Neutrophil (primary cell): ENCODE data around the gene ZNF557.

Experiments
- H3K27ac ChIP-seq: fragments of 200-600 bp; sonication (generic); 2 replicates; pipeline ENCODE4 v1.5.1; 2016; ENCODE audit warnings: mild to moderate bottlenecking, moderate library complexity
- H3K27me3 ChIP-seq: fragments of 200-600 bp; sonication (generic); 2 replicates; pipeline ENCODE4 v1.6.0; 2016; ENCODE audit warnings: mild to moderate bottlenecking
- H3K36me3 ChIP-seq: fragments of 200-600 bp; sonication (generic); 2 replicates; pipeline ENCODE4 v1.5.1; 2017
- H3K4me1 ChIP-seq, 2 experiments: fragments of 200-600 bp in 1 of 2; sonication (generic) in 1 of 2; 1 replicate in 1 of 2; 2 replicates in 1 of 2; pipeline versions ENCODE4 v1.5.1 to v1.6.1; 2013 to 2016; ENCODE audit warnings: low read depth in 1 of 2, low read length in 1 of 2, mild to moderate bottlenecking in 1 of 2, moderate library complexity in 1 of 2; ENCODE audit not compliant: control insufficient read depth in 1 of 2, insufficient read depth in 1 of 2
- H3K4me3 ChIP-seq, 2 experiments: fragments of 200-600 bp in 1 of 2; sonication (generic) in 1 of 2; 1 replicate in 1 of 2; 2 replicates in 1 of 2; pipeline ENCODE4 v1.5.1; 2013 to 2016; ENCODE audit warnings: low read depth in 1 of 2, low read length in 1 of 2, mild to moderate bottlenecking in 1 of 2, moderate library complexity in 1 of 2
- H3K9me3 ChIP-seq: fragments of 200-600 bp; sonication (generic); 2 replicates; pipeline ENCODE4 v1.5.1; 2016
- CTCF ChIP-seq: fragments of 200-600 bp; sonication (generic); IDR thresholded peaks from 2 replicates; pipeline ENCODE4 v1.5.1; 2016; ENCODE audit warnings: antibody characterized with exemption

Gene ZNF557

GRCh38 chr19:7124782-7125181 is 55.3 kb downstream of the ZNF557 start:
- H3K27me3 ChIP-seq: no peaks in the 10 kb centered on the region
- TF ChIP-seq CTCF: no peak

GRCh38 chr19:7125221-7125620 is 55.7 kb downstream of the ZNF557 start:
- H3K4me3 ChIP-seq: no peak overlapping the region
- no peak overlapping the region for H3K27ac ChIP-seq
- no peak for TF ChIP-seq CTCF
- peaks cover 68% of the 10 kb centered on the region for H3K36me3 ChIP-seq
- no peaks in the 10 kb centered on the region for H3K4me1 ChIP-seq
- H3K27me3 ChIP-seq: no peaks in the 10 kb centered on the region
- H3K9me3 ChIP-seq: peaks cover 6% of the 10 kb centered on the region

More at GRCh38 chr19:7124782-7125181, 55.3 kb downstream of the ZNF557 start:
- Histone ChIP-seq H3K27ac (no peak overlapping the region), H3K4me1 (no peaks in the 10 kb centered on the region), H3K36me3 (peaks cover 68% of the 10 kb centered on the region), H3K4me3 (no peak overlapping the region), H3K9me3 (peaks cover 6% of the 10 kb centered on the region)

GRCh38 chr19:7126132-7126531 is 56.6 kb downstream of the ZNF557 start:
- H3K27ac ChIP-seq: no peak overlapping the region
- H3K27me3 ChIP-seq: no peaks in the 10 kb centered on the region
- TF ChIP-seq CTCF: no peak
- peaks cover 6% of the 10 kb centered on the region for H3K9me3 ChIP-seq
- H3K36me3 ChIP-seq: peaks cover 65% of the 10 kb centered on the region
- no peaks in the 10 kb centered on the region for H3K4me1 ChIP-seq
- H3K4me3 ChIP-seq: no peak overlapping the region

- H3K27ac ChIP-seq: no peak overlapping the region
- H3K9me3 ChIP-seq: peaks cover 6% of the 10 kb centered on the region
- no peaks in the 10 kb centered on the region for H3K27me3 ChIP-seq
- TF ChIP-seq CTCF: no peak
- peaks cover 55% of the 10 kb centered on the region for H3K36me3 ChIP-seq
- H3K4me3 ChIP-seq: no peak overlapping the region
- H3K4me1 ChIP-seq: no peaks in the 10 kb centered on the region
Measured at GRCh38 chr19:7130043-7130442, 60.5 kb downstream of the ZNF557 start.

- TF ChIP-seq CTCF: no peak
- Histone ChIP-seq H3K27me3 (no peaks in the 10 kb centered on the region), H3K4me1 (no peaks in the 10 kb centered on the region), H3K9me3 (no peaks in the 10 kb centered on the region), H3K27ac (no peak overlapping the region), H3K4me3 (no peak overlapping the region), H3K36me3 (peaks cover 35% of the 10 kb centered on the region)
Measured at GRCh38 chr19:7132054-7132453, 62.6 kb downstream of the ZNF557 start.

- no peak for TF ChIP-seq CTCF
- Histone ChIP-seq H3K4me3 (no peak overlapping the region), H3K4me1 (no peaks in the 10 kb centered on the region), H3K9me3 (no peaks in the 10 kb centered on the region), H3K27ac (no peak overlapping the region), H3K36me3 (peaks cover 33% of the 10 kb centered on the region), H3K27me3 (no peaks in the 10 kb centered on the region)
Measured at GRCh38 chr19:7137120-7137519, 67.6 kb downstream of the ZNF557 start.
